K562 (cell line): ENCODE measurements around the gene ROPN1L. TPM values are rescaled to one million over a fixed set of nuclear protein-coding genes. Genes with fewer than 3 reads are reported as not detected.

Experiments
- ATAC-seq: fragments of 200-7000 bp; cut with Tn5 transposase; 3 replicates; pipeline ENCODE4 v1.9.1; 2020; ENCODE audit warnings: moderate library complexity
- BruUV-seq: library from RNA; stranded (reverse); fragments of 400-500 nt; replicated peaks from 2 replicates; lab custom pipeline; 2021; lab: Mats Ljungman, UMichigan
- CTCF ChIA-PET: fragments of 300-600 bp; formaldehyde crosslinking; extraction: SDS; loops from one replicate; lab custom pipeline; 2021; ENCODE audit warnings: low intra/inter-chr PET ratio; lab: Yijun Ruan, JAX
- POLR2A ChIA-PET: fragments of 300-600, 350-650 bp; sonication (Branson Sonifier 250); formaldehyde crosslinking; extraction: SDS; loops from one replicate; lab custom pipeline; 2021; ENCODE audit warnings: antibody characterized with exemption, inconsistent platforms; lab: Yijun Ruan, JAX
- DNase-seq, 4 experiments: peaks; one replicate each; pipeline versions ENCODE4 v3.0.0 to v3.0.0-alpha.2; 2011 to 2018; ENCODE audit warnings: low spot score in 3 of 4, mixed read lengths in 3 of 4; ENCODE audit errors: extremely low read depth in 1 of 4
- FAIRE-seq: peaks from 2 replicates; lab custom pipeline; 2011; peaks lifted over from hg19 to GRCh38; lab: Jason Lieb, UNC
- H2AFZ ChIP-seq: 2 replicates; pipeline ENCODE4 v1.6.0; 2011; ENCODE audit warnings: low read depth, low read length, control low read depth, inconsistent platforms
- H3K27ac ChIP-seq: fragments of 200-600 bp; 3 replicates; pipeline ENCODE4 v1.8.0; 2011; ENCODE audit warnings: low read depth, mild to moderate bottlenecking, control low read depth, inconsistent platforms, low read length, moderate library complexity, mixed read lengths; ENCODE audit errors: extremely low read depth
- H3K27me3 ChIP-seq, 2 experiments: fragments of 300-600 bp in 1 of 2; 2 replicates in 1 of 2; 3 replicates in 1 of 2; pipeline versions ENCODE4 v1.6.0 to v1.8.0; 2011; ENCODE audit warnings: inconsistent platforms in 2 of 2, low read length in 2 of 2, mild to moderate bottlenecking in 1 of 2, mixed read lengths in 1 of 2, moderate library complexity in 1 of 2; ENCODE audit not compliant: control insufficient read depth in 2 of 2, insufficient read depth in 2 of 2
- H3K36me3 ChIP-seq: fragments of 300-600 bp; 3 replicates; pipeline ENCODE4 v1.8.0; 2011; ENCODE audit warnings: mild to moderate bottlenecking, low read length, inconsistent platforms; ENCODE audit not compliant: control insufficient read depth, insufficient read depth
- H3K4me1 ChIP-seq, 2 experiments: fragments of 200-600 bp in 1 of 2; replicated peaks in 1 of 2; 2 replicates in 1 of 2; 3 replicates in 1 of 2; pipeline versions ENCODE4 v1.5.1 to v1.8.0; 2011; ENCODE audit warnings: inconsistent platforms in 2 of 2, low read length in 2 of 2, mild to moderate bottlenecking in 1 of 2, mixed read lengths in 1 of 2, moderate library complexity in 1 of 2; ENCODE audit not compliant: control insufficient read depth in 2 of 2, insufficient read depth in 2 of 2
- H3K4me2 ChIP-seq: 2 replicates; pipeline ENCODE4 v1.6.1; 2011; ENCODE audit warnings: low read length, control low read depth, inconsistent platforms, mixed read lengths; ENCODE audit not compliant: insufficient read depth
- H3K4me3 ChIP-seq: fragments of 200-600 bp; sonication (generic), shearing (Covaris generic); 2 replicates; pipeline ENCODE4 v1.5.1; 2016; ENCODE audit warnings: control low read depth, inconsistent platforms
- H3K79me2 ChIP-seq: fragments of 200-600 bp; 3 replicates; pipeline ENCODE4 v1.8.0; 2011; ENCODE audit warnings: low read length, inconsistent platforms; ENCODE audit not compliant: control insufficient read depth, insufficient read depth
- H3K9ac ChIP-seq, 2 experiments: 2 replicates each; pipeline versions ENCODE4 v1.6.0 to v1.6.1; 2011; ENCODE audit warnings: low read depth in 2 of 2, low read length in 2 of 2, control low read depth in 1 of 2, inconsistent platforms in 1 of 2, mild to moderate bottlenecking in 1 of 2, mixed read lengths in 1 of 2; ENCODE audit not compliant: insufficient read depth in 1 of 2
- H3K9me1 ChIP-seq: one replicate; pipeline ENCODE4 v1.6.0; 2011; ENCODE audit warnings: inconsistent platforms, mild to moderate bottlenecking, low read length, moderate library complexity; ENCODE audit not compliant: control insufficient read depth, insufficient read depth
- H3K9me3 ChIP-seq: replicated peaks from 2 replicates; pipeline ENCODE4 v1.5.1; 2011; ENCODE audit warnings: low read depth, low read length, inconsistent platforms; ENCODE audit not compliant: control insufficient read depth, insufficient read depth
- H4K20me1 ChIP-seq: replicated peaks from 2 replicates; pipeline ENCODE4 v1.6.1; 2011; ENCODE audit warnings: low read length, inconsistent platforms, mixed read lengths; ENCODE audit not compliant: control insufficient read depth, insufficient read depth
- CBFA2T3 ChIP-seq: fragments of 450-650 bp; IDR thresholded peaks from 2 replicates; pipeline ENCODE4 v1.6.1; 2017
- DMBX1 ChIP-seq: fragments of 250-450 bp; sonication (Bioruptor Pico); IDR thresholded peaks from 2 replicates; pipeline ENCODE4 v1.8.0; 2022; ENCODE audit warnings: inconsistent platforms, mild to moderate bottlenecking, moderate library complexity, borderline replicate concordance
- EP300 ChIP-seq: IDR thresholded peaks from 2 replicates; pipeline ENCODE4 v1.6.1; 2012; ENCODE audit warnings: low read length, improper control_type of control experiment
- ETS2 ChIP-seq: IDR thresholded peaks from 2 replicates; pipeline ENCODE4 v1.6.1; 2016; ENCODE audit warnings: borderline replicate concordance, missing genetic modification characterization, mild to moderate bottlenecking, moderate library complexity, missing compliant biosample characterization; ENCODE audit not compliant: poor library complexity, severe bottlenecking
- FOXK1 ChIP-seq: sonication (generic); formaldehyde crosslinking; IDR thresholded peaks from 2 replicates; pipeline ENCODE4 v1.8.0; 2022; ENCODE audit warnings: missing genetic modification reagents, mild to moderate bottlenecking, borderline replicate concordance
- GTF3C2 ChIP-seq: IDR thresholded peaks from 3 replicates; pipeline ENCODE4 v1.6.1; 2011; ENCODE audit warnings: borderline replicate concordance, mild to moderate bottlenecking, moderate library complexity; ENCODE audit not compliant: insufficient read length; ENCODE audit errors: extremely low read depth
- HDAC6 ChIP-seq: IDR thresholded peaks from 2 replicates; pipeline ENCODE4 v1.6.1; 2012; ENCODE audit warnings: low read depth, mild to moderate bottlenecking, control low read depth, inconsistent platforms, low read length, moderate library complexity
- HIVEP1 ChIP-seq: fragments of 250-450 bp; sonication (Bioruptor Pico); IDR thresholded peaks from 2 replicates; pipeline ENCODE4 v1.4.0; 2020; ENCODE audit warnings: mild to moderate bottlenecking
- LEF1 ChIP-seq: fragments of 450-650 bp; IDR thresholded peaks from 2 replicates; pipeline ENCODE4 v1.6.1; 2016; ENCODE audit warnings: mild to moderate bottlenecking
- RBM25 ChIP-seq: fragments of 200-400 bp; formaldehyde crosslinking; IDR thresholded peaks from 2 replicates; pipeline ENCODE4 v1.6.1; 2018; ENCODE audit warnings: low read length, low read depth, moderate library complexity; ENCODE audit not compliant: severe bottlenecking
- STAG1 ChIP-seq: sonication (generic); formaldehyde crosslinking; IDR thresholded peaks from 2 replicates; pipeline ENCODE4 v1.5.0; 2020; ENCODE audit warnings: missing genetic modification reagents, borderline replicate concordance
- TRIM28 ChIP-seq: fragments of 450-650 bp; IDR thresholded peaks from 2 replicates; pipeline ENCODE4 v1.6.1; 2017
- UBTF ChIP-seq, 2 experiments: IDR thresholded peaks; 2 replicates each; pipeline ENCODE4 v1.6.1; 2012; ENCODE audit warnings: improper control_type of control experiment in 2 of 2, low read depth in 2 of 2, low read length in 2 of 2, borderline replicate concordance in 1 of 2
- ZNF311 ChIP-seq: fragments of 250-450 bp; sonication (Bioruptor Pico); IDR thresholded peaks from 2 replicates; pipeline ENCODE4 v1.4.0; 2020; ENCODE audit warnings: mild to moderate bottlenecking, moderate library complexity
- ZNF41 ChIP-seq: fragments of 250-450 bp; sonication (Bioruptor Pico); conservative IDR thresholded peaks from 2 replicates; pipeline ENCODE4 v1.4.0; 2020; ENCODE audit warnings: mild to moderate bottlenecking
- ZNF449 ChIP-seq: fragments of 250-450 bp; sonication (Bioruptor Pico); IDR thresholded peaks from 2 replicates; pipeline ENCODE4 v1.8.0; 2022; ENCODE audit warnings: moderate library complexity, mild to moderate bottlenecking, inconsistent platforms
- WGBS: fragments of 100-300 bp; shearing (Covaris generic); methylation state at CpG from one replicate; pipeline ENCODE4 v1.1.6; 2016; ENCODE audit warnings: low coverage, mixed read lengths; ENCODE audit not compliant: insufficient coverage; ENCODE audit errors: missing lambda C conversion rate; 5-methylcytosine and 5-hydroxymethylcytosine counted together
- in situ Hi-C: fragments of 300-500 bp; cut with MboI; formaldehyde crosslinking; loops from 4 replicates; pipeline ENCODE4 v1.15.0; 2018; ENCODE audit warnings: inconsistent platforms, mixed read lengths
- intact Hi-C: fragments of 100-400 bp; cut with micrococcal nuclease; formaldehyde crosslinking; loops from 2 replicates; pipeline ENCODE4 v1.14.2; 2022
- polyA plus RNA-seq, 8 experiments: library from polyadenylated mRNA; depleted of rRNA in 4 of 8; stranded (reverse) in 5 of 8; unstranded in 3 of 8; fragments of >200 nt; fragmentation: Nextera tagmentation in 2 of 8; fragmentation: Illumina TruSeq in 1 of 8; extraction: Ambion mirVana in 2 of 8; extraction: Trizol in 1 of 8; gene quantifications; 2 replicates each; pipeline versions ENCODE4 v1.2.1 to v1.2.3, GENCODE V29; 2011 to 2014; ENCODE audit warnings: inconsistent platforms in 1 of 8, missing spikeins in 1 of 8
- total RNA-seq, 7 experiments: library from RNA; depleted of rRNA in 6 of 7; stranded (reverse); fragments of >200 nt in 6 of 7; fragmentation: Illumina TruSeq in 2 of 7; extraction: Trizol in 2 of 7; gene quantifications; 2 replicates each; pipeline versions ENCODE4 v1.2.1 to v1.2.3, GENCODE V29; 2011 to 2021; ENCODE audit warnings: low replicate concordance in 1 of 7

Gene ROPN1L
- total and polyA plus RNA-seq, 9 of the 15 experiments (the other 6 are each of a cell fraction or from before 2014, with no cell fraction given), result 0.04 to 0.85 (median 0.24) TPM; not detected in 3

GRCh38 chr5:10497554-10497953 is 55.9 kb downstream of the ROPN1L start:
- Histone ChIP-seq H4K20me1 (no peaks in the 10 kb centered on the region), H3K27ac (no peak overlapping the region), H3K4me3 (no peak overlapping the region), H3K9me1 (no peaks in the 10 kb centered on the region), H2AFZ (no peak overlapping the region), H3K27me3 (peaks cover 0 to 4% of the 10 kb centered on the region in 2 experiments; a peak in 3 of 5 replicates), H3K4me2 (no peak overlapping the region), H3K36me3 (no peaks in the 10 kb centered on the region), H3K9me3 (peaks cover 6% of the 10 kb centered on the region), H3K79me2 (no peaks in the 10 kb centered on the region), H3K9ac (no peak overlapping the region)
- POLR2A ChIA-PET, result interaction anchor here (1.0 to 2.5 kb wide), 3 partner anchors 8 to 20 kb away, joined by 3 to 11 read pairs (median 4); no protein-coding TSS in a partner anchor
- WGBS, result 33% methylated on average over 5 of the region's 5 CpGs
- FAIRE-seq (no peak), ATAC-seq (no peak), DNase-seq (no peak)
- BruUV-seq, result no TSS peak
- in situ Hi-C loops, result no loop called here
- intact Hi-C loops, result no loop called here
- TF ChIP-seq HDAC6, result no peak
- no peak for TF ChIP-seq TRIM28
- TF ChIP-seq ZNF311, result no peak
- TF ChIP-seq DMBX1, result no peak
- TF ChIP-seq HIVEP1 (CRISPR knock-in tag), result no peak
- TF ChIP-seq ETS2 (tag), result no peak
- no peak for TF ChIP-seq RBM25
- no peak for TF ChIP-seq ZNF449 (CRISPR knock-in tag)
- TF ChIP-seq CBFA2T3, result no peak
- TF ChIP-seq FOXK1 (CRISPR knock-in tag), result no peak
- TF ChIP-seq STAG1, result no peak
- TF ChIP-seq ZNF41 (CRISPR knock-in tag), result no peak
- TF ChIP-seq GTF3C2, result no peak
- TF ChIP-seq EP300, result no peak
- TF ChIP-seq LEF1, result no peak
- no peak for TF ChIP-seq UBTF (IDR thresholded peaks at IDR 0.05; ENCODE audit: borderline replicate concordance in 1 of 2, low read depth in 2 of 2, low read length in 2 of 2)
- TF ChIP-seq, all 486 proteins: peak for 0
- CTCF ChIA-PET, result no interaction called here
- H3K4me1 ChIP-seq, result peaks cover 9 to 17% of the 10 kb centered on the region in 2 experiments
